H9 (cell line): ENCODE data around the gene FERMT2. TPM values are rescaled to one million over a fixed set of nuclear protein-coding genes. Genes with fewer than 3 reads are reported as not detected.

Experiments
- DNase-seq: peaks from one replicate; pipeline ENCODE4 v3.0.0-alpha.2; 2017
- H2AFZ ChIP-seq: one replicate; pipeline ENCODE4 v1.6.1; 2013; ENCODE audit warnings: mild to moderate bottlenecking, low read length, control low read depth, moderate library complexity
- H2AK5ac ChIP-seq: 2 replicates; pipeline ENCODE4 v1.6.1; 2013; ENCODE audit warnings: low read length, control low read depth, mixed read lengths; ENCODE audit not compliant: insufficient read length
- H2BK120ac ChIP-seq: one replicate; pipeline ENCODE4 v1.6.1; 2013; ENCODE audit warnings: low read depth, mild to moderate bottlenecking, low read length, control low read depth, inconsistent platforms; ENCODE audit not compliant: poor library complexity, severe bottlenecking
- H2BK12ac ChIP-seq: 2 replicates; pipeline ENCODE4 v1.6.1; 2013; ENCODE audit warnings: low read length, control low read depth, mixed read lengths, low read depth; ENCODE audit not compliant: insufficient read length
- H2BK15ac ChIP-seq: 2 replicates; pipeline ENCODE4 v1.6.1; 2013; ENCODE audit warnings: low read depth, low read length, control low read depth
- H2BK20ac ChIP-seq: one replicate; pipeline ENCODE4 v1.6.1; 2013; ENCODE audit warnings: low read depth, mild to moderate bottlenecking, low read length, control low read depth, inconsistent platforms; ENCODE audit not compliant: poor library complexity, severe bottlenecking
- H2BK5ac ChIP-seq: 2 replicates; pipeline ENCODE4 v1.6.1; 2013; ENCODE audit warnings: low read length, control low read depth, mixed read lengths; ENCODE audit not compliant: insufficient read length
- H3K14ac ChIP-seq: 2 replicates; pipeline ENCODE4 v1.6.1; 2013; ENCODE audit warnings: low read length, control low read depth; ENCODE audit not compliant: insufficient read depth
- H3K18ac ChIP-seq: 2 replicates; pipeline ENCODE4 v1.6.1; 2013; ENCODE audit warnings: low read depth, mild to moderate bottlenecking, mixed read lengths, low read length, control low read depth; ENCODE audit not compliant: insufficient read length
- H3K23ac ChIP-seq: 2 replicates; pipeline ENCODE4 v1.6.1; 2013; ENCODE audit warnings: low read length, control low read depth, mixed read lengths, low read depth; ENCODE audit not compliant: insufficient read length
- H3K23me2 ChIP-seq: 2 replicates; pipeline ENCODE4 v1.6.1; 2013; ENCODE audit warnings: low read depth, mild to moderate bottlenecking, mixed read lengths, low read length, control low read depth; ENCODE audit not compliant: insufficient read length, poor library complexity, severe bottlenecking
- H3K27ac ChIP-seq: 2 replicates; pipeline ENCODE4 v1.5.1; 2013; ENCODE audit warnings: low read length, control low read depth, mixed read lengths, low read depth; ENCODE audit not compliant: insufficient read length
- H3K27me3 ChIP-seq: 2 replicates; pipeline ENCODE4 v1.6.1; 2013; ENCODE audit warnings: low read length, control low read depth, inconsistent platforms; ENCODE audit not compliant: insufficient read depth
- H3K4ac ChIP-seq: 2 replicates; pipeline ENCODE4 v1.6.1; 2013; ENCODE audit warnings: low read depth, mild to moderate bottlenecking, control low read depth, inconsistent platforms, low read length, moderate library complexity
- H3K4me1 ChIP-seq: 2 replicates; pipeline ENCODE4 v1.6.1; 2013; ENCODE audit warnings: low read length, control low read depth, inconsistent platforms; ENCODE audit not compliant: insufficient read depth
- H3K4me2 ChIP-seq: 2 replicates; pipeline ENCODE4 v1.6.1; 2013; ENCODE audit warnings: low read length, control low read depth, mixed read lengths; ENCODE audit not compliant: insufficient read length, insufficient read depth
- H3K56ac ChIP-seq: 2 replicates; pipeline ENCODE4 v1.6.1; 2013; ENCODE audit warnings: low read depth, mild to moderate bottlenecking, mixed read lengths, low read length, control low read depth; ENCODE audit not compliant: insufficient read length
- H3K79me1 ChIP-seq: 2 replicates; pipeline ENCODE4 v1.6.1; 2013; ENCODE audit warnings: low read depth, mild to moderate bottlenecking, moderate library complexity, low read length, control low read depth, inconsistent platforms; ENCODE audit not compliant: insufficient read depth, poor library complexity, severe bottlenecking
- H3K79me2 ChIP-seq: 2 replicates; pipeline ENCODE4 v1.6.1; 2013; ENCODE audit warnings: low read length, control low read depth, inconsistent platforms; ENCODE audit not compliant: insufficient read depth
- H3K9ac ChIP-seq: 2 replicates; pipeline ENCODE4 v1.6.1; 2013; ENCODE audit warnings: low read length, control low read depth, mixed read lengths; ENCODE audit not compliant: insufficient read length; ENCODE audit errors: extremely low read depth
- H3K9me3 ChIP-seq: one replicate; pipeline ENCODE4 v1.6.1; 2013; ENCODE audit warnings: low read depth, low read length, inconsistent platforms; ENCODE audit not compliant: control insufficient read depth
- H3T11ph ChIP-seq: one replicate; pipeline ENCODE4 v1.6.1; 2013; ENCODE audit warnings: mild to moderate bottlenecking, low read length, control low read depth, inconsistent platforms
- H4K20me1 ChIP-seq: one replicate; pipeline ENCODE4 v1.6.1; 2013; ENCODE audit not compliant: control insufficient read depth, insufficient read length, insufficient read depth
- H4K5ac ChIP-seq: 2 replicates; pipeline ENCODE4 v1.6.1; 2013; ENCODE audit warnings: low read depth, mild to moderate bottlenecking, mixed read lengths, low read length, control low read depth; ENCODE audit not compliant: insufficient read length
- H4K8ac ChIP-seq: replicated peaks from 2 replicates; pipeline ENCODE4 v1.6.1; 2013; ENCODE audit warnings: low read length, control low read depth, mixed read lengths, low read depth; ENCODE audit not compliant: insufficient read length
- H4K91ac ChIP-seq: 2 replicates; pipeline ENCODE4 v1.6.1; 2013; ENCODE audit warnings: low read depth, mild to moderate bottlenecking, moderate library complexity, mixed read lengths, low read length, control low read depth; ENCODE audit not compliant: insufficient read length
- H3K27ac Mint-ChIP-seq, 3 experiments: 2 replicates in 2 of 3; 3 replicates in 1 of 3; pipeline ENCODE4 v1.8.0; 2020 to 2021; ENCODE audit warnings: mixed read lengths in 3 of 3, mild to moderate bottlenecking in 1 of 3, moderate library complexity in 1 of 3
- H3K27me3 Mint-ChIP-seq: 2 replicates; pipeline ENCODE4 v1.8.0; 2021; ENCODE audit warnings: low read depth, mild to moderate bottlenecking, moderate library complexity, mixed read lengths
- H3K36me3 Mint-ChIP-seq, 3 experiments: 2 replicates in 2 of 3; 3 replicates in 1 of 3; pipeline ENCODE4 v1.8.0; 2020 to 2021; ENCODE audit warnings: low read depth in 3 of 3, mixed read lengths in 3 of 3; ENCODE audit not compliant: insufficient read depth in 1 of 3
- H3K4me1 Mint-ChIP-seq, 2 experiments: 2 replicates each; pipeline ENCODE4 v1.8.0; 2020; ENCODE audit warnings: mixed read lengths in 2 of 2
- H3K4me3 Mint-ChIP-seq, 2 experiments: 2 replicates in 1 of 2; 3 replicates in 1 of 2; pipeline ENCODE4 v1.8.0; 2020 to 2021; ENCODE audit warnings: mild to moderate bottlenecking in 2 of 2, mixed read lengths in 2 of 2, moderate library complexity in 1 of 2
- H3K9me3 Mint-ChIP-seq, 2 experiments: 2 replicates in 1 of 2; 3 replicates in 1 of 2; pipeline ENCODE4 v1.8.0; 2020; ENCODE audit warnings: mild to moderate bottlenecking in 2 of 2, mixed read lengths in 2 of 2, moderate library complexity in 1 of 2
- WGBS: extraction: QIAGEN DNeasy Blood & Tissue Kit; methylation state at CpG from one replicate; pipeline ENCODE4 v1.1.7; 2013; ENCODE audit warnings: missing lambda C conversion rate, low lambda C conversion rate, mixed read lengths; ENCODE audit not compliant: insufficient read length; ENCODE audit errors: extremely low coverage; 5-methylcytosine and 5-hydroxymethylcytosine counted together
- total RNA-seq: library from RNA; stranded (reverse); gene quantifications from 2 replicates; pipeline ENCODE4 v1.2.1, GENCODE V29; 2021
- TF ChIP-seq, protein P1 (sequence below): fragments of 200-600 bp; sonication (generic); conservative IDR thresholded peaks from 3 replicates; pipeline ENCODE4 v1.8.0; 2021; ENCODE audit warnings: antibody characterized with exemption, mild to moderate bottlenecking

FERMT2 gene
- total RNA-seq, 1 experiment from 2014 or later = 128 TPM

DNA sequence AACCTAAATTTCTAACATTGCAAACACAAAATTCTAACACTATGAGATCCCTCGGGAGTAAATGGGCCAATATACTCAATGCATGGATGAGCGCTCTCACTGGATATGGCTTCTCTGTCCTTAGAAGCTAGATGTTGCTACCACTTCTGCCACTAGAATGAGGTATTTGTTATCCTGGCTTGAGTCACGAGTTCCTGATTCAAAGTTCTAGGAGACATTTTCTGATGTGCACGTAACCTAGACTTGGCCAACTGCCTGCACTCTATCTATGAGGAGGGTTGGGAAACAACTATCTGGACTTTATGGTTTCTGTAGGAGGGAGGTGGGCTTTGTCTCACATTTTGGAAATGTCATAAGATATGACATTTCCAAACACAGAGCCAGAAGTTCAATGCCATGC lies 37.6 kb downstream of the FERMT2 start:
- Histone ChIP-seq H3K79me2 (no peaks in the 10 kb centered on the region; the same call in 1 of the 2 replicates), H2BK12ac (no peak overlapping the region), H3K79me1 (peaks cover 3% of the 10 kb centered on the region), H2BK20ac (no peak overlapping the region), H3K9me3 (no peaks in the 10 kb centered on the region), H3K18ac (no peak overlapping the region), H4K5ac (no peak overlapping the region), H4K91ac (no peak overlapping the region), H3K14ac (no peak overlapping the region), H4K8ac (no peak overlapping the region), H3K4me2 (no peak overlapping the region), H3K9ac (no peak overlapping the region), H2BK15ac (no peak overlapping the region), H3K56ac (no peak overlapping the region), H2AK5ac (no peak overlapping the region), H3K23me2 (no peaks in the 10 kb centered on the region), H3K23ac (no peak overlapping the region), H4K20me1 (no peaks in the 10 kb centered on the region), H3T11ph (no peak overlapping the region), H3K4me1 (no peaks in the 10 kb centered on the region), H3K27me3 (no peaks in the 10 kb centered on the region), H2BK5ac (no peak overlapping the region), H2AFZ (no peak overlapping the region), H3K27ac (no peak overlapping the region), H3K4ac (no peak overlapping the region), H2BK120ac (no peak overlapping the region)
- no peak for DNase-seq
- no CpG with 5 or more reads among the region's 4 CpGs for WGBS
- TF ChIP-seq, protein P1, sequence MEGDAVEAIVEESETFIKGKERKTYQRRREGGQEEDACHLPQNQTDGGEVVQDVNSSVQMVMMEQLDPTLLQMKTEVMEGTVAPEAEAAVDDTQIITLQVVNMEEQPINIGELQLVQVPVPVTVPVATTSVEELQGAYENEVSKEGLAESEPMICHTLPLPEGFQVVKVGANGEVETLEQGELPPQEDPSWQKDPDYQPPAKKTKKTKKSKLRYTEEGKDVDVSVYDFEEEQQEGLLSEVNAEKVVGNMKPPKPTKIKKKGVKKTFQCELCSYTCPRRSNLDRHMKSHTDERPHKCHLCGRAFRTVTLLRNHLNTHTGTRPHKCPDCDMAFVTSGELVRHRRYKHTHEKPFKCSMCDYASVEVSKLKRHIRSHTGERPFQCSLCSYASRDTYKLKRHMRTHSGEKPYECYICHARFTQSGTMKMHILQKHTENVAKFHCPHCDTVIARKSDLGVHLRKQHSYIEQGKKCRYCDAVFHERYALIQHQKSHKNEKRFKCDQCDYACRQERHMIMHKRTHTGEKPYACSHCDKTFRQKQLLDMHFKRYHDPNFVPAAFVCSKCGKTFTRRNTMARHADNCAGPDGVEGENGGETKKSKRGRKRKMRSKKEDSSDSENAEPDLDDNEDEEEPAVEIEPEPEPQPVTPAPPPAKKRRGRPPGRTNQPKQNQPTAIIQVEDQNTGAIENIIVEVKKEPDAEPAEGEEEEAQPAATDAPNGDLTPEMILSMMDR = no peak
- H3K36me3 Mint-ChIP-seq = peaks cover 8 to 39% (median 28%) of the 10 kb centered on the region in 3 experiments; a peak in 6 of 7 replicates
- H3K27ac Mint-ChIP-seq = no peak overlapping the region
- H3K4me3 Mint-ChIP-seq = no peak overlapping the region
- H3K4me1 Mint-ChIP-seq = no peaks in the 10 kb centered on the region
- H3K27me3 Mint-ChIP-seq = no peaks in the 10 kb centered on the region
- H3K9me3 Mint-ChIP-seq = no peaks in the 10 kb centered on the region
